Epithelial cell of proximal tubule (primary cell): ENCODE measurements around the gene FAM114A1. TPM values are rescaled to one million over a fixed set of nuclear protein-coding genes. Genes with fewer than 3 reads are reported as not detected.
"Not testable (repeated sequence)": the region's sequence is repeated elsewhere in the genome, so short reads cannot be mapped to it uniquely, and the experiment has no call there.

Source experiments
- DNase-seq: peaks from one replicate; pipeline ENCODE4 v3.0.0-alpha.2; 2011; ENCODE audit warnings: low read depth
- H3K4me3 ChIP-seq: 2 replicates; pipeline ENCODE4 v1.5.1; 2011; ENCODE audit warnings: low read depth, mild to moderate bottlenecking, low read length
- CTCF ChIP-seq: conservative IDR thresholded peaks from 2 replicates; pipeline ENCODE4 v1.5.1; 2012; ENCODE audit warnings: low read depth, mild to moderate bottlenecking, low read length
- total RNA-seq: library from RNA; depleted of rRNA; stranded (reverse); fragments of >200 nt; gene quantifications from 2 replicates; pipeline ENCODE4 v1.2.3, GENCODE V29; 2015

Gene FAM114A1
- total RNA-seq, 1 donor from 2014 or later = 61.5 TPM

- TF ChIP-seq CTCF = no peak
- no peak for DNase-seq
These were observed 43.7 kb downstream of the FAM114A1 start for GRCh38 chr4:38911257-38911656.

GRCh38 chr4:38914854-38915253, 47.2 kb downstream of the FAM114A1 start:
- H3K4me3 ChIP-seq = no peak overlapping the region
- no peak for DNase-seq
- no peak for TF ChIP-seq CTCF

More at GRCh38 chr4:38911257-38911656, 43.7 kb downstream of the FAM114A1 start:
- no peak overlapping the region for H3K4me3 ChIP-seq

- not testable (repeated sequence) for H3K4me3 ChIP-seq, DNase-seq
These were observed 48.7 kb downstream of the FAM114A1 start for GRCh38 chr4:38916267-38916666.

GRCh38 chr4:38917481-38918025, 49.9 kb downstream of the FAM114A1 start:
- H3K4me3 ChIP-seq = no peak overlapping the region
- DNase-seq = no peak
- no peak for TF ChIP-seq CTCF

- no peak overlapping the region for H3K4me3 ChIP-seq
- DNase-seq = no peak
- no peak for TF ChIP-seq CTCF
These were observed 51.9 kb downstream of the FAM114A1 start for GRCh38 chr4:38919494-38919893.

GRCh38 chr4:38920186-38920585, 52.6 kb downstream of the FAM114A1 start:
- DNase-seq = no peak
- no peak for TF ChIP-seq CTCF
- no peak overlapping the region for H3K4me3 ChIP-seq

GRCh38 chr4:38920677-38921076, 53.1 kb downstream of the FAM114A1 start:
- H3K4me3 ChIP-seq = no peak overlapping the region
- TF ChIP-seq CTCF = no peak
- no peak for DNase-seq
